K562 (cell line): Measurements from ENCODE around the gene DARS1. TPM values are rescaled to one million over a fixed set of nuclear protein-coding genes. Genes with fewer than 3 reads are reported as not detected.

Experiments used
- ATAC-seq: fragments of 200-7000 bp; cut with Tn5 transposase; 3 replicates; pipeline ENCODE4 v1.9.1; 2020; ENCODE audit warnings: moderate library complexity
- BruUV-seq: library from RNA; stranded (reverse); fragments of 400-500 nt; replicated peaks from 2 replicates; lab custom pipeline; 2021; lab: Mats Ljungman, UMichigan
- CTCF ChIA-PET: fragments of 300-600 bp; formaldehyde crosslinking; extraction: SDS; loops from one replicate; lab custom pipeline; 2021; ENCODE audit warnings: low intra/inter-chr PET ratio; lab: Yijun Ruan, JAX
- POLR2A ChIA-PET: fragments of 300-600, 350-650 bp; sonication (Branson Sonifier 250); formaldehyde crosslinking; extraction: SDS; loops from one replicate; lab custom pipeline; 2021; ENCODE audit warnings: antibody characterized with exemption, inconsistent platforms; lab: Yijun Ruan, JAX
- DNase-seq, 4 experiments: peaks; one replicate each; pipeline versions ENCODE4 v3.0.0 to v3.0.0-alpha.2; 2011 to 2018; ENCODE audit warnings: low spot score in 3 of 4, mixed read lengths in 3 of 4; ENCODE audit errors: extremely low read depth in 1 of 4
- FAIRE-seq: peaks from 2 replicates; lab custom pipeline; 2011; peaks lifted over from hg19 to GRCh38; lab: Jason Lieb, UNC
- H2AFZ ChIP-seq: 2 replicates; pipeline ENCODE4 v1.6.0; 2011; ENCODE audit warnings: low read depth, low read length, control low read depth, inconsistent platforms
- H3K27ac ChIP-seq: fragments of 200-600 bp; 3 replicates; pipeline ENCODE4 v1.8.0; 2011; ENCODE audit warnings: low read depth, mild to moderate bottlenecking, control low read depth, inconsistent platforms, low read length, moderate library complexity, mixed read lengths; ENCODE audit errors: extremely low read depth
- H3K27me3 ChIP-seq, 2 experiments: fragments of 300-600 bp in 1 of 2; 2 replicates in 1 of 2; 3 replicates in 1 of 2; pipeline versions ENCODE4 v1.6.0 to v1.8.0; 2011; ENCODE audit warnings: inconsistent platforms in 2 of 2, low read length in 2 of 2, mild to moderate bottlenecking in 1 of 2, mixed read lengths in 1 of 2, moderate library complexity in 1 of 2; ENCODE audit not compliant: control insufficient read depth in 2 of 2, insufficient read depth in 2 of 2
- H3K36me3 ChIP-seq: fragments of 300-600 bp; 3 replicates; pipeline ENCODE4 v1.8.0; 2011; ENCODE audit warnings: mild to moderate bottlenecking, low read length, inconsistent platforms; ENCODE audit not compliant: control insufficient read depth, insufficient read depth
- H3K4me1 ChIP-seq, 2 experiments: fragments of 200-600 bp in 1 of 2; replicated peaks in 1 of 2; 2 replicates in 1 of 2; 3 replicates in 1 of 2; pipeline versions ENCODE4 v1.5.1 to v1.8.0; 2011; ENCODE audit warnings: inconsistent platforms in 2 of 2, low read length in 2 of 2, mild to moderate bottlenecking in 1 of 2, mixed read lengths in 1 of 2, moderate library complexity in 1 of 2; ENCODE audit not compliant: control insufficient read depth in 2 of 2, insufficient read depth in 2 of 2
- H3K4me2 ChIP-seq: 2 replicates; pipeline ENCODE4 v1.6.1; 2011; ENCODE audit warnings: low read length, control low read depth, inconsistent platforms, mixed read lengths; ENCODE audit not compliant: insufficient read depth
- H3K4me3 ChIP-seq: fragments of 200-600 bp; sonication (generic), shearing (Covaris generic); 2 replicates; pipeline ENCODE4 v1.5.1; 2016; ENCODE audit warnings: control low read depth, inconsistent platforms
- H3K79me2 ChIP-seq: fragments of 200-600 bp; 3 replicates; pipeline ENCODE4 v1.8.0; 2011; ENCODE audit warnings: low read length, inconsistent platforms; ENCODE audit not compliant: control insufficient read depth, insufficient read depth
- H3K9ac ChIP-seq, 2 experiments: 2 replicates each; pipeline versions ENCODE4 v1.6.0 to v1.6.1; 2011; ENCODE audit warnings: low read depth in 2 of 2, low read length in 2 of 2, control low read depth in 1 of 2, inconsistent platforms in 1 of 2, mild to moderate bottlenecking in 1 of 2, mixed read lengths in 1 of 2; ENCODE audit not compliant: insufficient read depth in 1 of 2
- H3K9me1 ChIP-seq: one replicate; pipeline ENCODE4 v1.6.0; 2011; ENCODE audit warnings: inconsistent platforms, mild to moderate bottlenecking, low read length, moderate library complexity; ENCODE audit not compliant: control insufficient read depth, insufficient read depth
- H3K9me3 ChIP-seq: replicated peaks from 2 replicates; pipeline ENCODE4 v1.5.1; 2011; ENCODE audit warnings: low read depth, low read length, inconsistent platforms; ENCODE audit not compliant: control insufficient read depth, insufficient read depth
- H4K20me1 ChIP-seq: replicated peaks from 2 replicates; pipeline ENCODE4 v1.6.1; 2011; ENCODE audit warnings: low read length, inconsistent platforms, mixed read lengths; ENCODE audit not compliant: control insufficient read depth, insufficient read depth
- KAT8 ChIP-seq: fragments of 450-650 bp; IDR thresholded peaks from 2 replicates; pipeline ENCODE4 v1.6.1; 2016; ENCODE audit warnings: low read depth, mild to moderate bottlenecking
- YY1 ChIP-seq, 3 experiments: IDR thresholded peaks; 2 replicates each; pipeline ENCODE4 v1.6.1; 2011; ENCODE audit warnings: low read length in 2 of 3, mild to moderate bottlenecking in 2 of 3, moderate library complexity in 2 of 3, borderline replicate concordance in 1 of 3, control low read depth in 1 of 3, low read depth in 1 of 3; ENCODE audit not compliant: insufficient read depth in 3 of 3, insufficient replicate concordance in 2 of 3, control insufficient read depth in 1 of 3, insufficient read length in 1 of 3; ENCODE audit errors: extremely low read depth in 1 of 3
- WGBS: fragments of 100-300 bp; shearing (Covaris generic); methylation state at CpG from one replicate; pipeline ENCODE4 v1.1.6; 2016; ENCODE audit warnings: low coverage, mixed read lengths; ENCODE audit not compliant: insufficient coverage; ENCODE audit errors: missing lambda C conversion rate; 5-methylcytosine and 5-hydroxymethylcytosine counted together
- in situ Hi-C: fragments of 300-500 bp; cut with MboI; formaldehyde crosslinking; loops from 4 replicates; pipeline ENCODE4 v1.15.0; 2018; ENCODE audit warnings: inconsistent platforms, mixed read lengths
- intact Hi-C: fragments of 100-400 bp; cut with micrococcal nuclease; formaldehyde crosslinking; loops from 2 replicates; pipeline ENCODE4 v1.14.2; 2022
- polyA plus RNA-seq, 8 experiments: library from polyadenylated mRNA; depleted of rRNA in 4 of 8; stranded (reverse) in 5 of 8; unstranded in 3 of 8; fragments of >200 nt; fragmentation: Nextera tagmentation in 2 of 8; fragmentation: Illumina TruSeq in 1 of 8; extraction: Ambion mirVana in 2 of 8; extraction: Trizol in 1 of 8; gene quantifications; 2 replicates each; pipeline versions ENCODE4 v1.2.1 to v1.2.3, GENCODE V29; 2011 to 2014; ENCODE audit warnings: inconsistent platforms in 1 of 8, missing spikeins in 1 of 8
- total RNA-seq, 7 experiments: library from RNA; depleted of rRNA in 6 of 7; stranded (reverse); fragments of >200 nt in 6 of 7; fragmentation: Illumina TruSeq in 2 of 7; extraction: Trizol in 2 of 7; gene quantifications; 2 replicates each; pipeline versions ENCODE4 v1.2.1 to v1.2.3, GENCODE V29; 2011 to 2021; ENCODE audit warnings: low replicate concordance in 1 of 7
- TF ChIP-seq, protein P1 (sequence below): fragments of 250-450 bp; sonication (Bioruptor Pico); IDR thresholded peaks from 2 replicates; pipeline ENCODE4 v1.5.0; 2020; ENCODE audit warnings: mild to moderate bottlenecking, borderline replicate concordance

DARS1 gene
- total and polyA plus RNA-seq, 9 of the 15 experiments (the other 6 are each of a cell fraction or from before 2014, with no cell fraction given) = 91.5 to 239 (median 98.0) TPM

DNA sequence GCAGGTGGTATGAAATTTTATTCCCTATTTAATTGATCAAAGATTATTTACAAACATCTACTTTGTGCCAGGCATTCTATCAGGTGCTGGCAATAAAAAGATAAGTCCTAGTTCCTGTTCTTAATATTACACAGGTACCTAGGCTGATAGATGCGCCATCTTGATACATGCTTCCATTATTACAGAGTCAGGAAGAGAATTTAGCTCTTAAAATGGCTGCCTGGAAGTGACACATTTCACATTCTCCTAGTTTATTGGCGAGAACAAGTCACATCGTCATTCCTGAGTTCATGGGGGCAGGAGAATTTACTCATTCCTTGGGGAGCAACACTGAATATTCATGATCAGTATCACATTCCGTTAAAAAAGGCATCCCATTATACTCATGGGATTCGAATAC lies 1.1 kb upstream of the DARS1 start:
- Histone ChIP-seq H3K9me3 (no peaks in the 10 kb centered on the region), H3K36me3 (peaks cover 20% of the 10 kb centered on the region), H3K9ac (peak overlapping the region in 1 of 2 experiments; percentile 100; a peak in 2 of 4 replicates), H3K9me1 (no peaks in the 10 kb centered on the region), H2AFZ (peak overlapping the region; percentile 93), H3K27ac (no peak overlapping the region), H4K20me1 (no peaks in the 10 kb centered on the region), H3K79me2 (peaks cover 39% of the 10 kb centered on the region), H3K4me1 (peaks cover 9 to 10% of the 10 kb centered on the region in 2 experiments; a peak in 3 of 5 replicates), H3K4me2 (peak overlapping the region; percentile 97), H3K4me3 (no peak overlapping the region; the same call in 1 of the 2 replicates), H3K27me3 (no peaks in the 10 kb centered on the region)
- TF ChIP-seq KAT8 (peak; percentile 68; the same call in 1 of the 2 replicates), YY1 (IDR thresholded peaks at IDR 0.05; ENCODE audit: borderline replicate concordance in 1 of 3, control insufficient read depth in 1 of 3, extremely low read depth in 1 of 3, insufficient read depth in 3 of 3, insufficient read length in 1 of 3, insufficient replicate concordance in 2 of 3, low read depth in 1 of 3, low read length in 2 of 3) (peak in 1 of 3 experiments; percentile 81)
- TF ChIP-seq, protein P1, sequence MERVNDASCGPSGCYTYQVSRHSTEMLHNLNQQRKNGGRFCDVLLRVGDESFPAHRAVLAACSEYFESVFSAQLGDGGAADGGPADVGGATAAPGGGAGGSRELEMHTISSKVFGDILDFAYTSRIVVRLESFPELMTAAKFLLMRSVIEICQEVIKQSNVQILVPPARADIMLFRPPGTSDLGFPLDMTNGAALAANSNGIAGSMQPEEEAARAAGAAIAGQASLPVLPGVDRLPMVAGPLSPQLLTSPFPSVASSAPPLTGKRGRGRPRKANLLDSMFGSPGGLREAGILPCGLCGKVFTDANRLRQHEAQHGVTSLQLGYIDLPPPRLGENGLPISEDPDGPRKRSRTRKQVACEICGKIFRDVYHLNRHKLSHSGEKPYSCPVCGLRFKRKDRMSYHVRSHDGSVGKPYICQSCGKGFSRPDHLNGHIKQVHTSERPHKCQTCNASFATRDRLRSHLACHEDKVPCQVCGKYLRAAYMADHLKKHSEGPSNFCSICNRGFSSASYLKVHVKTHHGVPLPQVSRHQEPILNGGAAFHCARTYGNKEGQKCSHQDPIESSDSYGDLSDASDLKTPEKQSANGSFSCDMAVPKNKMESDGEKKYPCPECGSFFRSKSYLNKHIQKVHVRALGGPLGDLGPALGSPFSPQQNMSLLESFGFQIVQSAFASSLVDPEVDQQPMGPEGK = no peak
- CTCF ChIA-PET = no interaction called here
- POLR2A ChIA-PET = interaction anchor here (0.7 to 1.2 kb wide), 2 partner anchors 10 to 34 kb away, joined by 3 read pairs; no protein-coding TSS in a partner anchor
- intact Hi-C loops (loop anchor here (5.0 kb wide), 1 partner anchor 109 kb away; the partner anchor contains the start of gene MCM6), in situ Hi-C loops (no loop called here)
- FAIRE-seq (no peak), DNase-seq (no peak), ATAC-seq (no peak)
- WGBS = 94% methylated on average over 5 of the region's 5 CpGs
- no TSS peak for BruUV-seq
